Lower leg skin (tissue), 3 donors: ENCODE data around the gene CEACAM3.

Experiments
- CTCF ChIP-seq, 3 donors: fragments of 450-650 bp; IDR thresholded peaks; one replicate each; pipeline ENCODE4 v1.5.1; 2016; ENCODE audit warnings: antibody characterized with exemption in 3 of 3, mild to moderate bottlenecking in 3 of 3, moderate library complexity in 2 of 3
- POLR2A ChIP-seq, 2 donors: fragments of 450-650 bp; IDR thresholded peaks; one replicate each; pipeline ENCODE4 v1.6.1; 2016 to 2017; ENCODE audit warnings: antibody characterized with exemption in 2 of 2, mild to moderate bottlenecking in 1 of 2, moderate library complexity in 1 of 2

GRCh38 chr19:41851456-41851855 lies 55.1 kb downstream of the CEACAM3 start:
- TF ChIP-seq CTCF (IDR thresholded peaks at IDR 0.05) (no peak), POLR2A (IDR thresholded peaks at IDR 0.05) (no peak)
